ENCODE data around the gene FUS. TPM values are rescaled to one million over a fixed set of nuclear protein-coding genes. Genes with fewer than 3 reads are reported as not detected.
A peak's percentile ranks its signal among the peaks of the same experiment; 100 is the strongest.
"Not testable (repeated sequence)": the region's sequence is repeated elsewhere in the genome, so short reads cannot be mapped to it uniquely, and the experiment has no call there.

FUS gene
- total RNA-seq, 1 experiment from 2014 or later: 1,264 TPM

GRCh38 chr16:31143011-31143693 is 36.8 kb upstream of the FUS start:
- Histone ChIP-seq H3K27ac (ENCODE audit: low read depth, low read length, poor library complexity, severe bottlenecking) (peak overlapping the region; percentile 69), H3K36me3 (ENCODE audit: insufficient read depth, low read length, poor library complexity, severe bottlenecking) (no peaks in the 10 kb centered on the region), H3K27me3 (replicated peaks; ENCODE audit: insufficient read depth, low read depth, low read length, poor library complexity) (no peaks in the 10 kb centered on the region), H3K4me3 (ENCODE audit: low read depth, low read length, poor library complexity, severe bottlenecking) (peak overlapping the region; percentile 45), H3K4me1 (ENCODE audit: insufficient read depth, low read length, poor library complexity, severe bottlenecking) (peaks cover 11% of the 10 kb centered on the region), H3K9me3 (ENCODE audit: low read depth, low read length, poor library complexity, severe bottlenecking) (no peaks in the 10 kb centered on the region)
- no peak for TF ChIP-seq EZH2 (IDR thresholded peaks at IDR 0.05; ENCODE audit: borderline replicate concordance, low read depth, low read length, poor library complexity, severe bottlenecking)
- no peak for TF ChIP-seq CTCF (conservative IDR thresholded peaks at IDR 0.05; ENCODE audit: low read depth, low read length)
- DNase-seq (ENCODE audit: low spot score): no peak
- BruUV-seq (replicated peaks): no TSS peak
- ChIA-PET POLR2A (ENCODE audit: low non-redundant PET) (interaction anchor here (1.4 kb wide), 1 partner anchor 37 kb away, joined by 8 read pairs; the partner anchor contains the start of gene FUS), CTCF (interaction anchor here (0.5 to 1.6 kb wide), 8 partner anchors 8 to 449 kb away, joined by 3 to 16 read pairs (median 6); partner anchors contain the start of genes HSD3B7, KAT8, ZNF646 and ZNF668)
- intact Hi-C loops (cut with micrococcal nuclease; ENCODE audit: unreplicated experiment): loop anchor here (2.0 to 10.0 kb wide), 3 partner anchors 26 to 188 kb away; partner anchors contain the start of genes KAT8 and SETD1A

- BruUV-seq (replicated peaks): no TSS peak
- no peak for DNase-seq (ENCODE audit: low spot score)
- CTCF ChIA-PET: no interaction called here
- H3K4me1 ChIP-seq (ENCODE audit: insufficient read depth, low read length, poor library complexity, severe bottlenecking): peaks cover 11% of the 10 kb centered on the region
- no peaks in the 10 kb centered on the region for H3K36me3 ChIP-seq (ENCODE audit: insufficient read depth, low read length, poor library complexity, severe bottlenecking)
- POLR2A ChIA-PET (ENCODE audit: low non-redundant PET): no interaction called here
- H3K27ac ChIP-seq (ENCODE audit: low read depth, low read length, poor library complexity, severe bottlenecking): no peak overlapping the region
- no peaks in the 10 kb centered on the region for H3K9me3 ChIP-seq (ENCODE audit: low read depth, low read length, poor library complexity, severe bottlenecking)
- TF ChIP-seq CTCF (conservative IDR thresholded peaks at IDR 0.05; ENCODE audit: low read depth, low read length) (no peak), EZH2 (IDR thresholded peaks at IDR 0.05; ENCODE audit: borderline replicate concordance, low read depth, low read length, poor library complexity, severe bottlenecking) (no peak)
- H3K4me3 ChIP-seq (ENCODE audit: low read depth, low read length, poor library complexity, severe bottlenecking): no peak overlapping the region
- H3K27me3 ChIP-seq (replicated peaks; ENCODE audit: insufficient read depth, low read depth, low read length, poor library complexity): no peaks in the 10 kb centered on the region
- intact Hi-C loops (cut with micrococcal nuclease; ENCODE audit: unreplicated experiment): loop anchor here (2.0 to 10.0 kb wide), 3 partner anchors 27 to 189 kb away; partner anchors contain the start of genes KAT8 and SETD1A
Measured at GRCh38 chr16:31143694-31144148, 36.2 kb upstream of the FUS start.

- intact Hi-C loops (cut with micrococcal nuclease; ENCODE audit: unreplicated experiment): loop anchor here (5.0 to 10.0 kb wide), 2 partner anchors 147 to 190 kb away; partner anchors contain the start of gene SETD1A
- peaks cover 11% of the 10 kb centered on the region for H3K4me1 ChIP-seq (ENCODE audit: insufficient read depth, low read length, poor library complexity, severe bottlenecking)
- H3K27ac ChIP-seq (ENCODE audit: low read depth, low read length, poor library complexity, severe bottlenecking); CTCF ChIA-PET; H3K36me3 ChIP-seq (ENCODE audit: insufficient read depth, low read length, poor library complexity, severe bottlenecking); POLR2A ChIA-PET (ENCODE audit: low non-redundant PET); DNase-seq (ENCODE audit: low spot score); H3K4me3 ChIP-seq (ENCODE audit: low read depth, low read length, poor library complexity, severe bottlenecking); H3K9me3 ChIP-seq (ENCODE audit: low read depth, low read length, poor library complexity, severe bottlenecking); BruUV-seq (replicated peaks); H3K27me3 ChIP-seq (replicated peaks; ENCODE audit: insufficient read depth, low read depth, low read length, poor library complexity): not testable (repeated sequence)
Measured at GRCh38 chr16:31144418-31144817, 35.5 kb upstream of the FUS start.

Data from A673 (cell line).